Dermis blood vessel endothelial cell (primary cell): ENCODE measurements around the gene GAGE13. TPM values are rescaled to one million over a fixed set of nuclear protein-coding genes. Genes with fewer than 3 reads are reported as not detected.
A peak's percentile ranks its signal among the peaks of the same experiment; 100 is the strongest.
"Not testable (repeated sequence)": the region's sequence is repeated elsewhere in the genome, so short reads cannot be mapped to it uniquely, and the experiment has no call there.

Experiments
- DNase-seq: peaks from one replicate; pipeline ENCODE4 v3.0.0; 2010
- total RNA-seq: library from RNA; depleted of rRNA; stranded (reverse); fragments of >200 nt; gene quantifications from 2 replicates; pipeline ENCODE4 v1.2.3, GENCODE V29; 2014

Gene GAGE13
- not detected in 2 replicates for total RNA-seq

GRCh38 chrX:49331282-49331681 is at the start of gene GAGE13:
GAGE13 (plus strand) TSS chrX:49331582; CDS start chrX:49332738, 1,156 bp downstream.
- DNase-seq: not testable (repeated sequence)

- DNase-seq: peak; percentile 8
These were observed 48.8 kb upstream of the GAGE13 start for GRCh38 chrX:49282647-49283011.

- DNase-seq: no peak
These were observed 47.2 kb upstream of the GAGE13 start for GRCh38 chrX:49284212-49284611.

GRCh38 chrX:49286136-49286535 is 45.2 kb upstream of the GAGE13 start:
- no peak for DNase-seq

- DNase-seq: no peak
These were observed 44.8 kb upstream of the GAGE13 start for GRCh38 chrX:49286581-49286980.

- DNase-seq: no peak
These were observed 43.7 kb upstream of the GAGE13 start for GRCh38 chrX:49287665-49288064.

GRCh38 chrX:49290215-49290614 is 41.2 kb upstream of the GAGE13 start:
- no peak for DNase-seq

GRCh38 chrX:49291615-49292337 is 39.6 kb upstream of the GAGE13 start:
- DNase-seq: peak; percentile 67

- no peak for DNase-seq
These were observed 38.7 kb upstream of the GAGE13 start for GRCh38 chrX:49292400-49293362.

- DNase-seq: not testable (repeated sequence)
These were observed 32.1 kb upstream of the GAGE13 start for GRCh38 chrX:49299293-49299692.

- DNase-seq: no peak
These were observed 30.7 kb upstream of the GAGE13 start for GRCh38 chrX:49300703-49301102.

GRCh38 chrX:49303346-49303745 is 28.0 kb upstream of the GAGE13 start, which contains the start of gene GAGE10:
GAGE10 (plus strand) TSS chrX:49303646; CDS start chrX:49304860, 1,214 bp downstream.
- DNase-seq: no peak

GRCh38 chrX:49307775-49308174 is 23.6 kb upstream of the GAGE13 start:
- DNase-seq: not testable (repeated sequence)

- peak; percentile 2 for DNase-seq
These were observed 22.6 kb upstream of the GAGE13 start for GRCh38 chrX:49308604-49309269.

- DNase-seq: peak; percentile 9
These were observed 21.9 kb upstream of the GAGE13 start for GRCh38 chrX:49309401-49309981.

GRCh38 chrX:49310371-49310770 is 21.0 kb upstream of the GAGE13 start:
- no peak for DNase-seq

- DNase-seq: no peak
These were observed 19.2 kb upstream of the GAGE13 start for GRCh38 chrX:49312176-49312575.

- no peak for DNase-seq
These were observed 15.3 kb upstream of the GAGE13 start for GRCh38 chrX:49316085-49316484.

GRCh38 chrX:49321737-49322136 is 9.6 kb upstream of the GAGE13 start, which contains the start of gene GAGE12J:
GAGE12J (plus strand) TSS chrX:49322037; CDS start chrX:49323194, 1,157 bp downstream.
- not testable (repeated sequence) for DNase-seq

- DNase-seq: not testable (repeated sequence)
These were observed 9.1 kb upstream of the GAGE13 start for GRCh38 chrX:49322266-49322665.

- not testable (repeated sequence) for DNase-seq
These were observed 7.6 kb upstream of the GAGE13 start for GRCh38 chrX:49323735-49324134.

GRCh38 chrX:49330421-49330820 is 961 bp upstream of the GAGE13 start:
- DNase-seq: not testable (repeated sequence)
